ENCODE measurements around the gene RNF144A.
"Not testable (repeated sequence)": the region's sequence is repeated elsewhere in the genome, so short reads cannot be mapped to it uniquely, and the experiment has no call there.

RNF144A gene

GRCh38 chr2:6977113-6977741 lies 60.0 kb downstream of the RNF144A start:
- no peak for DNase-seq

GRCh38 chr2:6977786-6978185 lies 60.6 kb downstream of the RNF144A start:
- no peak for DNase-seq

- no peak for DNase-seq
Measured at GRCh38 chr2:6978991-6979390, 61.8 kb downstream of the RNF144A start.

DNA sequence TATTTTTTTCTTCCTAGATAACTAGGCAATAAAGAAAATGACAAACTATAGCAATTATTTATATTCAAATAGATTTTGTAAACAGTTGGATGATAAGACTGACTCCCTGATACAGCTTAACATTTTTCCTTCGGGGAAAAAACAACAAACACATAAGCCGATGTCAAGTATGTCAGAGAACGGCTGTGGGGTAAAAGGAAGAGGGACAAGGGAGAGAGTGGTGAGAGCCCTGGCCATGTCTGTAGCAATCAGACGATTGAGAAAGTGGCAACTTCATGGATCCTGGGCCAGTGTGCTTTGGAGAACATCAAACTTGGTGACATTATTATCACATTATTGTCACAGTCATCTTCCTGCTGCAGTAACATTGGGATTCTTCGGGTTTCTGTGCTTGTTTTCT lies 65.2 kb downstream of the RNF144A start:
- no peak for DNase-seq

GRCh38 chr2:6982934-6983589 lies 65.8 kb downstream of the RNF144A start:
- no peak for DNase-seq

GRCh38 chr2:6986301-6986911 lies 69.2 kb downstream of the RNF144A start:
- DNase-seq, result no peak

DNA sequence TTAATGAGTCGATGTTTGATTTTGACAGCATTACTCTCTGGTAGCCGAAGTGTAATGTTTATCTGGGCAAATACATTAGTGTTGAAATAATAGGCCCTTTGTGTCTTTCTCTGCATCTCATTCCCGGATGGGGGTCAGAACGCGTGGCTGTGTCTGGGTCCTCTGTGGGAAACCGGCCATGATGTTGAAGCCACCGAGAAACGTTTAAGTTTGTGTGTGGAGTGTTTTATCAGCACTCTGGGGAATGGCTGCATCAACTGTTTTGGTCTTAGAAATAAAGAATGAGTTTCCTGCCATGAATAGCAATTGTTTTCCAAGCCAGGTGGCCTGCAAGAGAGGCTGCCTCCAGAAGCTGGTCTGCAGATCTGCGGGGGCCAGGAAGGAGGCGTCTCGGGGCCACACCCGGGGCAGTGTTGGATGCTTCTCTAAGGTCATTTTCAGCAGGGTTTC lies 69.7 kb downstream of the RNF144A start:
- no peak for DNase-seq

- no peak for DNase-seq
Measured at GRCh38 chr2:6990871-6991270, 73.7 kb downstream of the RNF144A start.

DNA sequence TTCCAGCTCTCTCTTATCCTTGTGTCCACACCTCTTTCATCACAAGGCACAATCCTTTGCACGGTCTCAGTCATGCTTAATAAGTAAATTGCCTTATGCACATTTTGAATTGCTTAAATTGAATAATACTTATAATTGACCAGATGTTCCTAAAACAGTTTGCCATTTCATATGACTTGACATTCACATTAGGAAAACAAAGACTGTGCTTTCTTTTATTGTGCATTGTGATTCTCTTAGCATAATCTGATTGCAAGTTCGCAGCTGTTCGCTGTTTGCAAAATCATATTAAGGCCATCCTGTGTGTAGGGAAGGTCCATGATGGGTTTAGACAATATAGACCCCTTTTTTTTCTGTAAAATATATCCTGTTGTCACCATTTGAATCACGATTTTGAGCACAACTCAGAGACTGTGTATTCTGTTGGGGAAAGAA lies 75.6 kb downstream of the RNF144A start:
- no peak for DNase-seq

DNA sequence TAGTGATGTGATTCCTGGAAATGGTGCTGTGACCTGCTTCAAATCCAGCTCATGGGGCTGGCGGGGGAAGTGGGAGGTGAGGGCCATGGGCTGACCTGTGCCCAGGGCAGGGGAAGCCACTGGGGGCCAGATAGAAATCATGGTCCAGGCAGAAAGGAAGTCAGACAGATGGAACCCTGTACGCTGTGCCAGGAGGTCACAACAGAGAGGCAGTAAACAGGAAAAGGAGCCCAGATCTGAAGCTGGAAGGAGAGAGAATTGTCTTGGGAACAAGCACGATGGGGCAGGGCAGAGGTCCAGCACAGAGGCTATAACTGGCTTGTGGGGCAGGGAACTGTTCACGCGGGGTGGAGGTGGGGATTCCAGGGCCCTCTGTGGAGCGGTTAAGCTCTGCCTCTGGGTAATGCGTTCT lies 76.0 kb downstream of the RNF144A start:
- DNase-seq, result no peak

- DNase-seq, result no peak
Measured at GRCh38 chr2:6993936-6994335, 76.7 kb downstream of the RNF144A start.

- no peak for DNase-seq
Measured at GRCh38 chr2:6994536-6995128, 77.4 kb downstream of the RNF144A start.

DNA sequence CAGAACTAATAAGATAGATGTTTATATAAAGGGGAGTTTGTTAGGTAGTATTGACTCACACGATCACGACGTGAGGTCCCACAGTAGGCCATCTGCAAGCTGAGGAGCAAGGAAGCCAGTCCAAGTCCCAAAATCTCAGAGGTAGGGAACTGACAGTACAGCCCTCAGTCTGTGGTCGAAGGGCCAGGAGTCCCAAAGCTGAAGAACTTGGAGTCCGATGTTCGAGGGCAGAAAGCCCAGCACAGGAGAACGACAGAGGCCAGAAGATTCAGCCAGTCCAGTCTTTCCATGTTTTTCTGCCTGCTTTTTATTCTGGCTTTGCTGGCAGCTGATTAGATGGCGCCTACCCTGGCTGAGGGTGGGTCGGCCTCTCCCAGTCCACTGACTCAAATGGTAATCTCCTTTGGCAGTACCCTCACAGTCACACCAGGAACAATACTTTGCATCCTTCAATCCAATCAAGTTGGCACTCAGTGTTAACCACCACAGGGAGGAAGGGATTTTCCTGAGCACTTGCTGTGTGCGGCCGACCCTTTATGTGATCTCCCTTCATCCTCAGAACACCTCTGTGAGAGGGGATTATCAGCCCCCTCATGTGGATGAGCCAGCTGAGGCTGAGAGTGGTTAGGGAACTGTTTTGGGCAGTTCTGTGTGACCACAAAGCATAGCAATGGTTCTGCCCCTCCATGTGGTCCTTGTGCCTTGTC lies 78.3 kb downstream of the RNF144A start:
- no peak for DNase-seq

DNA sequence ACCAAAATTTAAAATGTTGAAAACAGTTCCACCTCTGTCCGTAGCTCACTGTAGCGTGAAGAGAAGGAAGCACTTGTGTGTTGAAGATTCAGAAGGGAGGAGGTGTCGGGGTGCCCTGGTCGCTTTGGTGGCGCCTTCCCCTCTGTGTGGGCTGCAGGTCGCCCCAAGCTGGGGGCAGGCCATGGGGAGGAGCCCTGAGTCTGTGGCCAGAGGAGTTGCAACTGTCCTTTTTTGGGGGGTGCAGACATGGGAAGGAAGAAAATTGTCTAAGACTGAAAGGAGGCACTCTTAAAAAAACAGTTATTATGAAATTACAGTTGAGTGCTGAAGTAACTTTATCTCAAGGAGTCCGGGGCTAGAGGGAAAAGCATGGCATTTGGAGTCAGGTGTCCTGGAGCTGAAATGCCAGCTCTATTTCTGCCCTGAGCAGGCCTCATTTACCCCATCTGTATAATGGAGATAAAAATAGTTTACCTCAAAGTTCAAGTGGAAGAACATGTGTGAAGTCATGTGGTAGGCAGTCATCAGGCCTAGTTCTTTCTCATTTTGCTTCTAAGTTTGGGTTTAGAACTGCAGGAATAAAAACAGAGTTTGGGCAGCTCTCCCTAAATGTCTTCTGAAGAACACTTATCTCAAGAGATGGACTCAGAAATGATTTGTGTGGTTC lies 82.1 kb downstream of the RNF144A start:
- DNase-seq, result no peak

- not testable (repeated sequence) for DNase-seq
Measured at GRCh38 chr2:7001395-7001794, 84.2 kb downstream of the RNF144A start.

DNA sequence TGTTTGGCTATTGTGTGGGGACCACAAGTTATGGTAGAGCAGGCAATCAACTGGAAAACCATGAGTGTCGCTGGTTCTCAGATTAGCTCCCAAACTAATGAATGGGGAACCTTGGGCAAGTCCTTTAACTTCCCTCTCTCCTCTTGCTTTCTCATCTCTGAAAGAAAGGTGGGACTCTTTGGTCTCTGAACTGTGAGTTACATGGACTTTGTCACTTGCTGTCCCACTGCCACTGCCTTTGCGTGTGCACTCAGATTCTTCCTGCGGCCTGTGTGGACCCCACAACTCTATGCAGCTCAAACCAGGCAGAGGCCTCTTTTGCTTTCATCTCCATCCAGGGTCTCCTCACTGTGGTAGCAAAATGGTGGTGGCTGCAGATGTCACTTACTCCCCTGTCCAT lies 86.7 kb downstream of the RNF144A start:
- no peak for DNase-seq

- no peak for DNase-seq
Measured at GRCh38 chr2:7004636-7005035, 87.4 kb downstream of the RNF144A start.

- no peak for DNase-seq
Measured at GRCh38 chr2:7007488-7007845, 90.3 kb downstream of the RNF144A start.

- no peak for DNase-seq
Measured at GRCh38 chr2:7007846-7008741, 90.9 kb downstream of the RNF144A start.

DNA sequence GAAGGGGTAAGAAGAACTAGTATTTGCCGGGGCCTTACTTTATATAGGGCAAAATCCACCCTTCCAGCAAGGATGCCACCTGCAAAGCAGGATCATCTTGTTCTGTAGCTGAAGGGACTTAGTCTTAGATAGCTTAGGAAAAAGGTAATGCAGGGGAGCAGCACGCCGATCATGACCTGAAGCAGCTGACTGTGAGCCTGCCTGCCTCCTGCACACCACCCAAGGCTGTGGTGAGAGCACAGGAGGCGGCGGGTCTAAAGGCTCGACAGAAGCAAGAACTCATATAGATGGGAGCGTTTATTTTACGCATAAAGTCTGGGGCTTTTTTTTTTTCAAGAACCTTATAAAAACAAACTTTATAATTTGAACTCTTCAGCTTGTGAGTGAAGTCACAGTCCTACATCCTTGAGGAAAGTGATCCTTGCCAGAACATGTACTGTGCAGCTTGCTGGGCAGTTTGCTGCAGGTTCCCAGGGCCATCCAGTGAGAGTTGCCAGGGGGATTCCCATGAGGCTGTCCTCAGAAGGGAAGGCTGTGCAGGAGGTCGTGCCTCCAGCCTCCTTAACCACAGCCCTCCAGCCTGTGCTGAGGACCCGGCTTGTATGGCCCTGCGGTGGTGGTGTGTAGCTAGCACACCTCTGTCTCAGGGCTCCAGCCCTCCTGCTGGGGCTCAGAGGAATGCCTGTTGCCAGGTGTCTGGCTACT lies 92.1 kb downstream of the RNF144A start:
- DNase-seq, result no peak
